ENCODE measurements around the gene BTRC. TPM values are rescaled to one million over a fixed set of nuclear protein-coding genes. Genes with fewer than 3 reads are reported as not detected.

The BTRC gene
- total and polyA plus RNA-seq, 2 experiments from 2014 or later, result 8.4 to 11.4 TPM

GRCh38 chr10:101466016-101466912 is 112.3 kb downstream of the BTRC start:
- 60 to 68% methylated on average over 5 of the region's 5 CpGs for WGBS, 2 experiments (ENCODE audit: low coverage in 1 of 2, low lambda C conversion rate in 2 of 2, missing lambda C conversion rate in 2 of 2)
- no peak for TF ChIP-seq EZH2phosphoT487 (IDR thresholded peaks at IDR 0.05; ENCODE audit: insufficient read depth, low read depth)
- TF ChIP-seq EZH2 (IDR thresholded peaks at IDR 0.05; ENCODE audit: insufficient read depth, poor library complexity, severe bottlenecking), result no peak
- Histone ChIP-seq H3K4me2 (ENCODE audit: unreplicated experiment) (no peak overlapping the region), H3K27ac (no peak overlapping the region), H3K4me3 (no peak overlapping the region), H3F3A (ENCODE audit: insufficient read depth) (peaks cover 11% of the 10 kb centered on the region; the same call in 1 of the 2 replicates), H3K4me1 (ENCODE audit: insufficient read depth) (peaks cover 5% of the 10 kb centered on the region), H3K9me2 (ENCODE audit: insufficient read depth) (no peaks in the 10 kb centered on the region), H2AFZ (no peak overlapping the region), H3K79me2 (ENCODE audit: insufficient read depth) (no peaks in the 10 kb centered on the region), H3K27me3 (replicated peaks; ENCODE audit: insufficient read depth) (no peaks in the 10 kb centered on the region), H3K36me3 (ENCODE audit: low read depth) (no peaks in the 10 kb centered on the region; the same call in 1 of the 2 replicates), H3K9ac (no peak overlapping the region), H3K9me3 (ENCODE audit: low read depth) (no peaks in the 10 kb centered on the region), H4K20me1 (ENCODE audit: insufficient read depth) (no peaks in the 10 kb centered on the region; the same call in 1 of the 2 replicates)
- in situ Hi-C loops (cut with MboI), result no loop called here
- DNase-seq, result no peak

- Histone ChIP-seq H3K9me2 (ENCODE audit: insufficient read depth) (no peaks in the 10 kb centered on the region), H3K9me3 (ENCODE audit: low read depth) (no peaks in the 10 kb centered on the region), H3K4me2 (ENCODE audit: unreplicated experiment) (peak overlapping the region; percentile 15), H3K27me3 (replicated peaks; ENCODE audit: insufficient read depth) (no peaks in the 10 kb centered on the region), H3K27ac (no peak overlapping the region), H2AFZ (no peak overlapping the region), H3K9ac (no peak overlapping the region), H3K36me3 (ENCODE audit: low read depth) (no peaks in the 10 kb centered on the region; the same call in 1 of the 2 replicates), H3F3A (ENCODE audit: insufficient read depth) (peaks cover 11% of the 10 kb centered on the region; the same call in 1 of the 2 replicates), H4K20me1 (ENCODE audit: insufficient read depth) (no peaks in the 10 kb centered on the region; the same call in 1 of the 2 replicates), H3K4me1 (ENCODE audit: insufficient read depth) (peaks cover 5% of the 10 kb centered on the region), H3K79me2 (ENCODE audit: insufficient read depth) (no peaks in the 10 kb centered on the region), H3K4me3 (no peak overlapping the region)
- in situ Hi-C loops (cut with MboI), result no loop called here
- 2 to 5% methylated on average over 3 of the region's 3 CpGs for WGBS, 2 experiments (ENCODE audit: low coverage in 1 of 2, low lambda C conversion rate in 2 of 2, missing lambda C conversion rate in 2 of 2)
- TF ChIP-seq EZH2 (IDR thresholded peaks at IDR 0.05; ENCODE audit: insufficient read depth, poor library complexity, severe bottlenecking) (no peak), EZH2phosphoT487 (IDR thresholded peaks at IDR 0.05; ENCODE audit: insufficient read depth, low read depth) (no peak)
- peak; percentile 86 for DNase-seq
Measured at GRCh38 chr10:101467286-101467770, 113.4 kb downstream of the BTRC start.

DNA sequence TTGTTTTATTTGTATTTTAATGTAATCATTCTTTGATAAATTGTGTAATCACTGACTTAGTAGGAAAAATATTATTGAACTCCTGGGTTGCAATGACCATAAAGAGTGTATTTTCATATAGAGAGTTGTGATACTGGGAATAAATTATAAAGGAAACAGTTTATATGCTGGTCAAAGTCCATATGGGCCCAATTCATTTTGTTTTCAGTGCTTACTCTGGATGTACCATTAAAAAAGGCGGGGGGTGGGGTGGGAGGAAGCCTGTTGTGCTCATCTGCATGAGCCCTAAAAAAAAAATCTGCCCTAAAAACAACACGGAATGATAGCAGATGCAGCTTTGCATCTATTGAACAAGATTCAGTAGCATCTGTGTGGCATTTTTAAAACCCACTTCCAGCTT is 114.2 kb downstream of the BTRC start:
- Histone ChIP-seq H4K20me1 (ENCODE audit: insufficient read depth) (no peaks in the 10 kb centered on the region; the same call in 1 of the 2 replicates), H3K79me2 (ENCODE audit: insufficient read depth) (no peaks in the 10 kb centered on the region), H3K9me3 (ENCODE audit: low read depth) (no peaks in the 10 kb centered on the region), H3K4me3 (no peak overlapping the region), H3K9ac (no peak overlapping the region), H3K36me3 (ENCODE audit: low read depth) (no peaks in the 10 kb centered on the region; the same call in 1 of the 2 replicates), H3K27me3 (replicated peaks; ENCODE audit: insufficient read depth) (no peaks in the 10 kb centered on the region), H3K4me1 (ENCODE audit: insufficient read depth) (peaks cover 5% of the 10 kb centered on the region), H3K4me2 (ENCODE audit: unreplicated experiment) (no peak overlapping the region), H3K27ac (no peak overlapping the region), H2AFZ (no peak overlapping the region), H3F3A (ENCODE audit: insufficient read depth) (peaks cover 11% of the 10 kb centered on the region; the same call in 1 of the 2 replicates), H3K9me2 (ENCODE audit: insufficient read depth) (no peaks in the 10 kb centered on the region)
- in situ Hi-C loops (cut with MboI), result no loop called here
- no peak for DNase-seq
- 74 to 81% methylated on average over 2 of the region's 2 CpGs for WGBS, 2 experiments (ENCODE audit: low coverage in 1 of 2, low lambda C conversion rate in 2 of 2, missing lambda C conversion rate in 2 of 2)
- TF ChIP-seq EZH2 (IDR thresholded peaks at IDR 0.05; ENCODE audit: insufficient read depth, poor library complexity, severe bottlenecking), result no peak
- TF ChIP-seq EZH2phosphoT487 (IDR thresholded peaks at IDR 0.05; ENCODE audit: insufficient read depth, low read depth), result no peak

- Histone ChIP-seq H4K20me1 (ENCODE audit: insufficient read depth) (no peaks in the 10 kb centered on the region), H3K79me2 (ENCODE audit: insufficient read depth) (no peaks in the 10 kb centered on the region), H3K27me3 (replicated peaks; ENCODE audit: insufficient read depth) (no peaks in the 10 kb centered on the region), H3K4me2 (ENCODE audit: unreplicated experiment) (no peak overlapping the region), H3F3A (ENCODE audit: insufficient read depth) (no peaks in the 10 kb centered on the region), H3K4me3 (no peak overlapping the region), H3K27ac (no peak overlapping the region), H3K4me1 (ENCODE audit: insufficient read depth) (no peaks in the 10 kb centered on the region), H3K36me3 (ENCODE audit: low read depth) (0 out of 2 replicates have a peak, but pooled peaks cover 3% of the 10 kb centered on the region), H2AFZ (no peak overlapping the region), H3K9me3 (ENCODE audit: low read depth) (no peaks in the 10 kb centered on the region), H3K9me2 (ENCODE audit: insufficient read depth) (no peaks in the 10 kb centered on the region), H3K9ac (no peak overlapping the region)
- no peak for DNase-seq
- TF ChIP-seq EZH2phosphoT487 (IDR thresholded peaks at IDR 0.05; ENCODE audit: insufficient read depth, low read depth) (no peak), EZH2 (IDR thresholded peaks at IDR 0.05; ENCODE audit: insufficient read depth, poor library complexity, severe bottlenecking) (no peak)
- in situ Hi-C loops (cut with MboI), result no loop called here
- WGBS, 2 experiments (ENCODE audit: low coverage in 1 of 2, low lambda C conversion rate in 2 of 2, missing lambda C conversion rate in 2 of 2), result 77 to 84% methylated on average over 3 of the region's 3 CpGs
Measured at GRCh38 chr10:101476383-101476782, 122.4 kb downstream of the BTRC start.
